HCT116 (cell line): Measurements from ENCODE around the gene CALM1. TPM values are rescaled to one million over a fixed set of nuclear protein-coding genes. Genes with fewer than 3 reads are reported as not detected.

Source experiments
- ATAC-seq: fragments of 200-7000 bp; cut with Tn5 transposase; 2 replicates; pipeline ENCODE4 v1.9.1; 2020; ENCODE audit warnings: mild to moderate bottlenecking, moderate library complexity
- BruUV-seq: library from RNA; stranded (reverse); fragments of 400-500 nt; replicated peaks from 2 replicates; lab custom pipeline; 2021; lab: Mats Ljungman, UMichigan
- CTCF ChIA-PET: fragments of 300-600 bp; sonication (Branson Sonifier 250); formaldehyde crosslinking; loops from one replicate; lab custom pipeline; 2021; ENCODE audit warnings: antibody characterized with exemption; lab: Charles Lee
- POLR2A ChIA-PET: fragments of 300-600, 350-600 bp; sonication (Branson Sonifier 250); formaldehyde crosslinking; loops from one replicate; lab custom pipeline; 2021; ENCODE audit warnings: antibody characterized with exemption; lab: Charles Lee
- RAD21 ChIA-PET, 2 experiments: fragments of 300-600 bp; sonication (Branson Sonifier 250); formaldehyde crosslinking; loops; one replicate each; lab custom pipeline; 2023; ENCODE audit warnings: low total read pairs in 2 of 2; ENCODE audit not compliant: uncharacterized antibody in 2 of 2, unreplicated experiment in 2 of 2, low non-redundant PET in 1 of 2; lab: Charles Lee
- DNase-seq: peaks from one replicate; pipeline ENCODE4 v3.0.0-alpha.2; 2010; ENCODE audit warnings: low read depth, low spot score
- H2AFZ ChIP-seq: fragments of 200-600 bp; shearing (Covaris generic), sonication (generic); 2 replicates; pipeline ENCODE4 v1.6.1; 2017; ENCODE audit warnings: low read depth, mixed run types, mixed read lengths, antibody characterized with exemption, low read length; ENCODE audit not compliant: poor library complexity, severe bottlenecking
- H3K27ac ChIP-seq: 2 replicates; pipeline ENCODE4 v1.5.1; 2012; ENCODE audit warnings: low read depth, low read length
- H3K27me3 ChIP-seq: fragments of 200-600 bp; sonication (generic); 2 replicates; pipeline ENCODE4 v1.6.1; 2016; ENCODE audit warnings: mixed run types, low read length, mixed read lengths; ENCODE audit not compliant: insufficient read depth
- H3K36me3 ChIP-seq, 2 experiments: fragments of 200-500 bp in 1 of 2; fragments of 200-600 bp in 1 of 2; sonication (Bioruptor generic) in 1 of 2; sonication (generic) in 1 of 2; 2 replicates each; pipeline versions ENCODE4 v1.5.1 to v1.6.1; 2014 to 2016; ENCODE audit warnings: low read length in 2 of 2, inconsistent platforms in 1 of 2, mixed read lengths in 1 of 2, mixed run types in 1 of 2; ENCODE audit not compliant: insufficient read depth in 2 of 2, control insufficient read depth in 1 of 2
- H3K4me1 ChIP-seq, 2 experiments: fragments of 200-600 bp in 1 of 2; sonication (generic) in 1 of 2; 2 replicates each; pipeline versions ENCODE4 v1.5.1 to v1.6.1; 2012 to 2017; ENCODE audit warnings: low read length in 2 of 2, inconsistent platforms in 1 of 2, mild to moderate bottlenecking in 1 of 2, mixed read lengths in 1 of 2, mixed run types in 1 of 2, moderate library complexity in 1 of 2; ENCODE audit not compliant: insufficient read depth in 2 of 2, control insufficient read depth in 1 of 2
- H3K4me2 ChIP-seq: fragments of 200-600 bp; sonication (generic); 2 replicates; pipeline ENCODE4 v1.6.1; 2017; ENCODE audit warnings: mixed run types, low read length, mixed read lengths
- H3K4me3 ChIP-seq, 2 experiments: fragments of 200-600 bp in 1 of 2; sonication (generic) in 1 of 2; replicated peaks in 1 of 2; 2 replicates each; pipeline ENCODE4 v1.5.1; 2011 to 2016; ENCODE audit warnings: low read length in 2 of 2, control low read depth in 1 of 2, low read depth in 1 of 2, mild to moderate bottlenecking in 1 of 2, mixed read lengths in 1 of 2, mixed run types in 1 of 2
- H3K79me2 ChIP-seq: fragments of 200-600 bp; sonication (generic); 2 replicates; pipeline ENCODE4 v1.6.1; 2017; ENCODE audit warnings: mild to moderate bottlenecking, mixed run types, low read length, moderate library complexity, mixed read lengths; ENCODE audit not compliant: insufficient read depth
- H3K9ac ChIP-seq: fragments of 200-600 bp; sonication (generic); 2 replicates; pipeline ENCODE4 v1.6.1; 2016; ENCODE audit warnings: low read length, mixed read lengths
- H3K9me2 ChIP-seq: fragments of 200-600 bp; sonication (generic), shearing (Covaris generic); 2 replicates; pipeline ENCODE4 v1.6.1; 2017; ENCODE audit warnings: mixed run types, mild to moderate bottlenecking, moderate library complexity; ENCODE audit not compliant: insufficient read depth
- H3K9me3 ChIP-seq, 2 experiments: fragments of 200-500 bp in 1 of 2; fragments of 200-600 bp in 1 of 2; sonication (Bioruptor generic) in 1 of 2; sonication (generic) in 1 of 2; 2 replicates each; pipeline ENCODE4 v1.6.1; 2014 to 2017; ENCODE audit warnings: low read length in 2 of 2, mixed read lengths in 2 of 2, inconsistent platforms in 1 of 2, low read depth in 1 of 2, mild to moderate bottlenecking in 1 of 2, mixed run types in 1 of 2, moderate library complexity in 1 of 2; ENCODE audit not compliant: control insufficient read depth in 1 of 2, insufficient read depth in 1 of 2
- H4K20me1 ChIP-seq: fragments of 200-600 bp; sonication (generic), shearing (Covaris generic); 2 replicates; pipeline ENCODE4 v1.6.1; 2017; ENCODE audit warnings: mixed run types, mild to moderate bottlenecking, moderate library complexity; ENCODE audit not compliant: insufficient read depth
- CEBPB ChIP-seq: IDR thresholded peaks from 2 replicates; pipeline ENCODE4 v1.6.1; 2012; ENCODE audit warnings: low read depth
- EZH2phosphoT487 ChIP-seq: fragments of 200-600 bp; IDR thresholded peaks from 2 replicates; pipeline ENCODE4 v1.6.1; 2018; ENCODE audit warnings: antibody characterized with exemption, borderline replicate concordance
- FOSL1 ChIP-seq: IDR thresholded peaks from 2 replicates; pipeline ENCODE4 v1.6.1; 2012; ENCODE audit warnings: low read depth
- JUND ChIP-seq: IDR thresholded peaks from 2 replicates; pipeline ENCODE4 v1.6.1; 2012
- POLR2AphosphoS5 ChIP-seq: IDR thresholded peaks from 2 replicates; pipeline ENCODE4 v1.6.1; 2011; ENCODE audit warnings: mild to moderate bottlenecking, low read depth, low read length, moderate library complexity
- SP1 ChIP-seq: IDR thresholded peaks from 2 replicates; pipeline ENCODE4 v1.6.1; 2012; ENCODE audit warnings: low read depth
- TCF7L2 ChIP-seq: IDR thresholded peaks from 2 replicates; pipeline ENCODE4 v1.7.0; 2011; ENCODE audit warnings: borderline replicate concordance, inconsistent platforms; ENCODE audit not compliant: insufficient read depth, insufficient read length; ENCODE audit errors: extremely low read depth
- YY1 ChIP-seq: IDR thresholded peaks from 2 replicates; pipeline ENCODE4 v1.6.1; 2011; ENCODE audit warnings: low read length, low read depth, moderate library complexity, mild to moderate bottlenecking; ENCODE audit not compliant: insufficient replicate concordance; ENCODE audit errors: extremely low read depth
- ZFX ChIP-seq: fragments of 450-650 bp; IDR thresholded peaks from 2 replicates; pipeline ENCODE4 v1.6.1; 2017
- intact Hi-C: fragments of 100-400 bp; cut with micrococcal nuclease; formaldehyde crosslinking; loops from 2 replicates; pipeline ENCODE4 v1.10.0; 2022
- total RNA-seq: library from RNA; stranded (reverse); gene quantifications from one replicate; pipeline ENCODE4 v1.2.1, GENCODE V29; 2021; ENCODE audit not compliant: unreplicated experiment
- TF ChIP-seq, protein P1 (sequence below): IDR thresholded peaks from 2 replicates; pipeline ENCODE4 v1.6.1; 2012; ENCODE audit warnings: low read depth
- TF ChIP-seq, protein P2 (sequence below): IDR thresholded peaks from 2 replicates; pipeline ENCODE4 v1.6.1; 2011; ENCODE audit warnings: mild to moderate bottlenecking, low read length, moderate library complexity; ENCODE audit not compliant: insufficient replicate concordance; ENCODE audit errors: extremely low read depth

The CALM1 gene
- total RNA-seq, 1 experiment from 2014 or later = 261 TPM

GRCh38 chr14:90402016-90402415, 5.2 kb downstream of the CALM1 start:
- Histone ChIP-seq H3K27me3 (no peaks in the 10 kb centered on the region), H3K79me2 (peaks cover 56% of the 10 kb centered on the region), H3K9ac (no peak overlapping the region), H3K4me1 (peaks cover 10 to 17% of the 10 kb centered on the region in 2 experiments; a peak in 3 of 4 replicates), H3K36me3 (peaks cover 52 to 56% of the 10 kb centered on the region in 2 experiments), H3K9me2 (no peaks in the 10 kb centered on the region), H2AFZ (no peak overlapping the region), H3K27ac (no peak overlapping the region), H4K20me1 (peaks cover 17% of the 10 kb centered on the region; the same call in 1 of the 2 replicates), H3K4me3 (no peak overlapping the region), H3K9me3 (no peaks in the 10 kb centered on the region), H3K4me2 (no peak overlapping the region)
- BruUV-seq = no TSS peak
- no peak for ATAC-seq
- TF ChIP-seq, protein P1, sequence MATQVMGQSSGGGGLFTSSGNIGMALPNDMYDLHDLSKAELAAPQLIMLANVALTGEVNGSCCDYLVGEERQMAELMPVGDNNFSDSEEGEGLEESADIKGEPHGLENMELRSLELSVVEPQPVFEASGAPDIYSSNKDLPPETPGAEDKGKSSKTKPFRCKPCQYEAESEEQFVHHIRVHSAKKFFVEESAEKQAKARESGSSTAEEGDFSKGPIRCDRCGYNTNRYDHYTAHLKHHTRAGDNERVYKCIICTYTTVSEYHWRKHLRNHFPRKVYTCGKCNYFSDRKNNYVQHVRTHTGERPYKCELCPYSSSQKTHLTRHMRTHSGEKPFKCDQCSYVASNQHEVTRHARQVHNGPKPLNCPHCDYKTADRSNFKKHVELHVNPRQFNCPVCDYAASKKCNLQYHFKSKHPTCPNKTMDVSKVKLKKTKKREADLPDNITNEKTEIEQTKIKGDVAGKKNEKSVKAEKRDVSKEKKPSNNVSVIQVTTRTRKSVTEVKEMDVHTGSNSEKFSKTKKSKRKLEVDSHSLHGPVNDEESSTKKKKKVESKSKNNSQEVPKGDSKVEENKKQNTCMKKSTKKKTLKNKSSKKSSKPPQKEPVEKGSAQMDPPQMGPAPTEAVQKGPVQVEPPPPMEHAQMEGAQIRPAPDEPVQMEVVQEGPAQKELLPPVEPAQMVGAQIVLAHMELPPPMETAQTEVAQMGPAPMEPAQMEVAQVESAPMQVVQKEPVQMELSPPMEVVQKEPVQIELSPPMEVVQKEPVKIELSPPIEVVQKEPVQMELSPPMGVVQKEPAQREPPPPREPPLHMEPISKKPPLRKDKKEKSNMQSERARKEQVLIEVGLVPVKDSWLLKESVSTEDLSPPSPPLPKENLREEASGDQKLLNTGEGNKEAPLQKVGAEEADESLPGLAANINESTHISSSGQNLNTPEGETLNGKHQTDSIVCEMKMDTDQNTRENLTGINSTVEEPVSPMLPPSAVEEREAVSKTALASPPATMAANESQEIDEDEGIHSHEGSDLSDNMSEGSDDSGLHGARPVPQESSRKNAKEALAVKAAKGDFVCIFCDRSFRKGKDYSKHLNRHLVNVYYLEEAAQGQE = no peak
- TF ChIP-seq, protein P2, sequence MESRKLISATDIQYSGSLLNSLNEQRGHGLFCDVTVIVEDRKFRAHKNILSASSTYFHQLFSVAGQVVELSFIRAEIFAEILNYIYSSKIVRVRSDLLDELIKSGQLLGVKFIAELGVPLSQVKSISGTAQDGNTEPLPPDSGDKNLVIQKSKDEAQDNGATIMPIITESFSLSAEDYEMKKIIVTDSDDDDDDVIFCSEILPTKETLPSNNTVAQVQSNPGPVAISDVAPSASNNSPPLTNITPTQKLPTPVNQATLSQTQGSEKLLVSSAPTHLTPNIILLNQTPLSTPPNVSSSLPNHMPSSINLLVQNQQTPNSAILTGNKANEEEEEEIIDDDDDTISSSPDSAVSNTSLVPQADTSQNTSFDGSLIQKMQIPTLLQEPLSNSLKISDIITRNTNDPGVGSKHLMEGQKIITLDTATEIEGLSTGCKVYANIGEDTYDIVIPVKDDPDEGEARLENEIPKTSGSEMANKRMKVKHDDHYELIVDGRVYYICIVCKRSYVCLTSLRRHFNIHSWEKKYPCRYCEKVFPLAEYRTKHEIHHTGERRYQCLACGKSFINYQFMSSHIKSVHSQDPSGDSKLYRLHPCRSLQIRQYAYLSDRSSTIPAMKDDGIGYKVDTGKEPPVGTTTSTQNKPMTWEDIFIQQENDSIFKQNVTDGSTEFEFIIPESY = no peak
- TF ChIP-seq ZFX (no peak), JUND (no peak), CEBPB (no peak), EZH2phosphoT487 (no peak), FOSL1 (no peak), YY1 (no peak), POLR2AphosphoS5 (no peak), TCF7L2 (no peak), SP1 (no peak)
- ChIA-PET POLR2A (no interaction called here), CTCF (interaction anchor here (1.2 kb wide), 1 partner anchor 296 kb away, joined by 3 read pairs; no protein-coding TSS in a partner anchor), RAD21 (interaction anchor here in 1 of 2 experiments (0.6 kb wide), 1 partner anchor 55 kb away, joined by 3 read pairs; no protein-coding TSS in a partner anchor)
- DNase-seq = no peak
- intact Hi-C loops = no loop called here
